ACC112 (cell line): ENCODE measurements around the gene HS6ST3.

Experiments
- H2AFZ ChIP-seq: fragments of 200-600 bp; sonication (generic); one replicate; pipeline ENCODE4 v1.6.0; 2017; ENCODE audit warnings: antibody characterized with exemption, low read length; ENCODE audit not compliant: unreplicated experiment
- H3K27ac ChIP-seq: fragments of 200-600 bp; sonication (generic); 2 replicates; pipeline ENCODE4 v1.5.1; 2014; ENCODE audit warnings: low read depth, mild to moderate bottlenecking, antibody characterized with exemption, low read length, moderate library complexity
- H3K27me3 ChIP-seq: fragments of 200-600 bp; sonication (generic); 2 replicates; pipeline ENCODE4 v1.6.1; 2014; ENCODE audit warnings: mild to moderate bottlenecking, antibody characterized with exemption, low read length, moderate library complexity, mixed read lengths; ENCODE audit not compliant: insufficient read depth
- H3K36me3 ChIP-seq: fragments of 200-600 bp; sonication (generic); 2 replicates; pipeline ENCODE4 v1.6.1; 2016; ENCODE audit warnings: mild to moderate bottlenecking, antibody characterized with exemption, low read length, moderate library complexity, mixed read lengths; ENCODE audit not compliant: insufficient read depth
- H3K4me1 ChIP-seq: fragments of 200-600 bp; sonication (generic); one replicate; pipeline ENCODE4 v1.6.1; 2016; ENCODE audit warnings: low read length, mixed read lengths; ENCODE audit not compliant: insufficient read depth, unreplicated experiment, control insufficient read depth
- H3K4me3 ChIP-seq: fragments of 200-600 bp; sonication (generic); 2 replicates; pipeline ENCODE4 v1.5.1; 2014; ENCODE audit warnings: mild to moderate bottlenecking, low read depth, low read length
- H3K79me2 ChIP-seq: fragments of 200-600 bp; sonication (generic); one replicate; pipeline ENCODE4 v1.6.0; 2016; ENCODE audit warnings: low read length; ENCODE audit not compliant: control insufficient read depth, unreplicated experiment, insufficient read depth

The HS6ST3 gene

GRCh38 chr13:96141032-96141431 lies 51.1 kb downstream of the HS6ST3 start:
- Histone ChIP-seq H3K4me1 (no peaks in the 10 kb centered on the region), H3K4me3 (no peak overlapping the region), H3K27me3 (no peaks in the 10 kb centered on the region), H3K27ac (no peak overlapping the region), H3K79me2 (no peaks in the 10 kb centered on the region), H2AFZ (no peak overlapping the region), H3K36me3 (no peaks in the 10 kb centered on the region)

GRCh38 chr13:96159725-96160124 lies 69.8 kb downstream of the HS6ST3 start:
- no peaks in the 10 kb centered on the region for H3K79me2 ChIP-seq
- no peak overlapping the region for H3K4me3 ChIP-seq
- no peaks in the 10 kb centered on the region for H3K4me1 ChIP-seq
- no peak overlapping the region for H3K27ac ChIP-seq
- H2AFZ ChIP-seq = no peak overlapping the region
- H3K27me3 ChIP-seq = peaks cover 55% of the 10 kb centered on the region
- H3K36me3 ChIP-seq = no peaks in the 10 kb centered on the region

GRCh38 chr13:96161141-96161540 lies 71.2 kb downstream of the HS6ST3 start:
- no peaks in the 10 kb centered on the region for H3K36me3 ChIP-seq
- no peak overlapping the region for H3K4me3 ChIP-seq

GRCh38 chr13:96165840-96166239 lies 75.9 kb downstream of the HS6ST3 start:
- Histone ChIP-seq H3K4me3 (no peak overlapping the region), H2AFZ (no peak overlapping the region), H3K27ac (no peak overlapping the region), H3K79me2 (no peaks in the 10 kb centered on the region), H3K27me3 (peaks cover 12% of the 10 kb centered on the region), H3K4me1 (no peaks in the 10 kb centered on the region), H3K36me3 (no peaks in the 10 kb centered on the region)

More at GRCh38 chr13:96161141-96161540, 71.2 kb downstream of the HS6ST3 start:
- Histone ChIP-seq H3K4me1 (no peaks in the 10 kb centered on the region), H3K27me3 (peaks cover 47% of the 10 kb centered on the region), H3K79me2 (no peaks in the 10 kb centered on the region), H3K27ac (no peak overlapping the region), H2AFZ (no peak overlapping the region)

- Histone ChIP-seq H3K79me2 (no peaks in the 10 kb centered on the region), H3K27ac (no peak overlapping the region), H2AFZ (no peak overlapping the region), H3K4me1 (no peaks in the 10 kb centered on the region), H3K36me3 (no peaks in the 10 kb centered on the region), H3K4me3 (no peak overlapping the region), H3K27me3 (peaks cover 8% of the 10 kb centered on the region)
These were observed 82.2 kb downstream of the HS6ST3 start for GRCh38 chr13:96172066-96172465.

- H2AFZ ChIP-seq = no peak overlapping the region
- H3K27me3 ChIP-seq = peaks cover 12% of the 10 kb centered on the region; the same call in 1 of the 2 replicates
- H3K27ac ChIP-seq = no peak overlapping the region
- H3K4me3 ChIP-seq = no peak overlapping the region
- no peaks in the 10 kb centered on the region for H3K4me1 ChIP-seq
- no peaks in the 10 kb centered on the region for H3K36me3 ChIP-seq
- H3K79me2 ChIP-seq = no peaks in the 10 kb centered on the region
These were observed 88.9 kb downstream of the HS6ST3 start for GRCh38 chr13:96178759-96179158.

GRCh38 chr13:96179309-96179708 lies 89.4 kb downstream of the HS6ST3 start:
- peaks cover 12% of the 10 kb centered on the region; the same call in 1 of the 2 replicates for H3K27me3 ChIP-seq
- no peaks in the 10 kb centered on the region for H3K36me3 ChIP-seq
- no peak overlapping the region for H2AFZ ChIP-seq
- no peak overlapping the region for H3K4me3 ChIP-seq
- H3K79me2 ChIP-seq = no peaks in the 10 kb centered on the region
- no peak overlapping the region for H3K27ac ChIP-seq
- no peaks in the 10 kb centered on the region for H3K4me1 ChIP-seq

- peaks cover 6% of the 10 kb centered on the region; the same call in 1 of the 2 replicates for H3K27me3 ChIP-seq
- H3K27ac ChIP-seq = no peak overlapping the region
- H3K4me1 ChIP-seq = no peaks in the 10 kb centered on the region
- H2AFZ ChIP-seq = no peak overlapping the region
- no peak overlapping the region for H3K4me3 ChIP-seq
- no peaks in the 10 kb centered on the region for H3K79me2 ChIP-seq
- no peaks in the 10 kb centered on the region for H3K36me3 ChIP-seq
These were observed 92.0 kb downstream of the HS6ST3 start for GRCh38 chr13:96181911-96182310.

GRCh38 chr13:96185818-96186217 lies 95.9 kb downstream of the HS6ST3 start:
- H3K27me3 ChIP-seq = peaks cover 6% of the 10 kb centered on the region; the same call in 1 of the 2 replicates
- H2AFZ ChIP-seq = no peak overlapping the region
- no peaks in the 10 kb centered on the region for H3K79me2 ChIP-seq
- no peaks in the 10 kb centered on the region for H3K4me1 ChIP-seq
- no peak overlapping the region for H3K4me3 ChIP-seq
- no peak overlapping the region for H3K27ac ChIP-seq
- no peaks in the 10 kb centered on the region for H3K36me3 ChIP-seq

- Histone ChIP-seq H3K4me3 (no peak overlapping the region), H3K4me1 (no peaks in the 10 kb centered on the region), H3K27ac (no peak overlapping the region), H2AFZ (no peak overlapping the region), H3K36me3 (no peaks in the 10 kb centered on the region), H3K27me3 (peaks cover 25% of the 10 kb centered on the region; the same call in 1 of the 2 replicates), H3K79me2 (no peaks in the 10 kb centered on the region)
These were observed 101.5 kb downstream of the HS6ST3 start for GRCh38 chr13:96191367-96191766.

- no peak overlapping the region for H2AFZ ChIP-seq
These were observed 103.9 kb downstream of the HS6ST3 start for GRCh38 chr13:96193728-96194310.

More at GRCh38 chr13:96193728-96194310, 103.9 kb downstream of the HS6ST3 start:
- no peaks in the 10 kb centered on the region for H3K4me1 ChIP-seq
- H3K36me3 ChIP-seq = no peaks in the 10 kb centered on the region
- H3K4me3 ChIP-seq = no peak overlapping the region
- peaks cover 30% of the 10 kb centered on the region; the same call in 1 of the 2 replicates for H3K27me3 ChIP-seq
- no peak overlapping the region for H3K27ac ChIP-seq
- H3K79me2 ChIP-seq = no peaks in the 10 kb centered on the region
